T47D (cell line): Measurements from ENCODE around the gene PUS7L.
"Not testable (repeated sequence)": the region's sequence is repeated elsewhere in the genome, so short reads cannot be mapped to it uniquely, and the experiment has no call there.

Experiments
- DNase-seq, 2 experiments: peaks; one replicate each; pipeline versions ENCODE4 v3.0.0 to v3.0.0-alpha.2; 2011 to 2012; ENCODE audit warnings: low read depth in 1 of 2, low spot score in 1 of 2
- JUND ChIP-seq: IDR thresholded peaks from 2 replicates; pipeline ENCODE4 v1.6.1; 2012; ENCODE audit warnings: low read depth
- in situ Hi-C: cut with HindIII; loops from 2 replicates; pipeline ENCODE4 v1.10.0; 2016; ENCODE audit warnings: low sequenced_read_pairs, low pct_unique_long_range_greater_than_20kb

PUS7L gene

GRCh38 chr12:43766291-43766690 lies 7.7 kb upstream of the PUS7L start:
- in situ Hi-C loops: no loop called here
- no peak for DNase-seq
- no peak for TF ChIP-seq JUND

- no peak for DNase-seq
- in situ Hi-C loops: no loop called here
- no peak for TF ChIP-seq JUND
These were observed 5.9 kb upstream of the PUS7L start for GRCh38 chr12:43764528-43764927.

GRCh38 chr12:43763769-43764168 lies 5.2 kb upstream of the PUS7L start:
- in situ Hi-C loops: no loop called here
- DNase-seq: no peak

GRCh38 chr12:43762596-43762995 lies 4.0 kb upstream of the PUS7L start:
- no peak for DNase-seq
- TF ChIP-seq JUND: no peak
- in situ Hi-C loops: no loop called here

More at GRCh38 chr12:43763769-43764168, 5.2 kb upstream of the PUS7L start:
- TF ChIP-seq JUND: no peak

GRCh38 chr12:43761500-43761899 lies 2.9 kb upstream of the PUS7L start:
- TF ChIP-seq JUND: no peak
- in situ Hi-C loops: no loop called here
- DNase-seq: peak in 1 of 2 experiments; percentile 49

- peak in 1 of 2 experiments; percentile 32 for DNase-seq
- TF ChIP-seq JUND: no peak
- in situ Hi-C loops: no loop called here
These were observed 1.8 kb upstream of the PUS7L start for GRCh38 chr12:43760396-43760795.

GRCh38 chr12:43758247-43758727 lies 303 bp downstream of the PUS7L start:
- in situ Hi-C loops: no loop called here

GRCh38 chr12:43754015-43754414 lies 4.6 kb downstream of the PUS7L start:
- DNase-seq: no peak
- TF ChIP-seq JUND: no peak
- in situ Hi-C loops: no loop called here

More at GRCh38 chr12:43758247-43758727, 303 bp downstream of the PUS7L start:
- DNase-seq: peak; percentile 51 to 68
- no peak for TF ChIP-seq JUND

- DNase-seq, in situ Hi-C loops: not testable (repeated sequence)
These were observed 7.2 kb downstream of the PUS7L start for GRCh38 chr12:43751360-43751759.

GRCh38 chr12:43750814-43751213 lies 7.8 kb downstream of the PUS7L start:
- no peak for TF ChIP-seq JUND
- in situ Hi-C loops: no loop called here

GRCh38 chr12:43749016-43749415 lies 9.6 kb downstream of the PUS7L start:
- DNase-seq: no peak
- in situ Hi-C loops: no loop called here
- TF ChIP-seq JUND: no peak

More at GRCh38 chr12:43750814-43751213, 7.8 kb downstream of the PUS7L start:
- no peak for DNase-seq

- DNase-seq: no peak
- in situ Hi-C loops: no loop called here
- no peak for TF ChIP-seq JUND
These were observed 13.8 kb downstream of the PUS7L start for GRCh38 chr12:43744826-43745225.

GRCh38 chr12:43742106-43742505 lies 16.5 kb downstream of the PUS7L start:
- DNase-seq: no peak
- in situ Hi-C loops: no loop called here
- no peak for TF ChIP-seq JUND

- TF ChIP-seq JUND: no peak
- in situ Hi-C loops: no loop called here
- no peak for DNase-seq
These were observed 18.0 kb downstream of the PUS7L start for GRCh38 chr12:43740511-43741100.

GRCh38 chr12:43737646-43738045 lies 20.9 kb downstream of the PUS7L start:
- in situ Hi-C loops: no loop called here
- no peak for DNase-seq
- TF ChIP-seq JUND: no peak
